Fibroblast of peridontal ligament (primary cell): ENCODE results near the gene HASPIN.

Source experiments
- DNase-seq: peaks from one replicate; pipeline ENCODE4 v3.0.0-alpha.2; 2010; ENCODE audit errors: extremely low read depth

Gene HASPIN

GRCh38 chr17:3735515-3735914, 11.8 kb downstream of the HASPIN start:
- peak; percentile 25 for DNase-seq

GRCh38 chr17:3738562-3739295, 15.0 kb downstream of the HASPIN start:
- no peak for DNase-seq

- DNase-seq: no peak
These were observed 15.9 kb downstream of the HASPIN start for GRCh38 chr17:3739422-3740124.

- DNase-seq: no peak
These were observed 16.9 kb downstream of the HASPIN start for GRCh38 chr17:3740611-3741073.

- DNase-seq: no peak
These were observed 20.3 kb downstream of the HASPIN start for GRCh38 chr17:3744014-3744413.

GRCh38 chr17:3745071-3745470, 21.4 kb downstream of the HASPIN start:
- no peak for DNase-seq

GRCh38 chr17:3747805-3748204, 24.1 kb downstream of the HASPIN start:
- no peak for DNase-seq

GRCh38 chr17:3748576-3748975, 24.9 kb downstream of the HASPIN start:
- no peak for DNase-seq

GRCh38 chr17:3750296-3750695, 26.6 kb downstream of the HASPIN start:
- DNase-seq: no peak

GRCh38 chr17:3750926-3751325, 27.2 kb downstream of the HASPIN start:
- no peak for DNase-seq

GRCh38 chr17:3751836-3752235, 28.1 kb downstream of the HASPIN start:
- DNase-seq: no peak

- DNase-seq: no peak
These were observed 29.9 kb downstream of the HASPIN start for GRCh38 chr17:3753624-3754023.

GRCh38 chr17:3754066-3754457, 30.4 kb downstream of the HASPIN start:
- DNase-seq: no peak

GRCh38 chr17:3754458-3755334, 31.0 kb downstream of the HASPIN start:
- DNase-seq: no peak

- no peak for DNase-seq
These were observed 31.8 kb downstream of the HASPIN start for GRCh38 chr17:3755335-3756030.

GRCh38 chr17:3759597-3760216, 36.0 kb downstream of the HASPIN start:
- DNase-seq: no peak

GRCh38 chr17:3761036-3761917, 37.6 kb downstream of the HASPIN start:
- peak; percentile 33 for DNase-seq

- no peak for DNase-seq
These were observed 38.2 kb downstream of the HASPIN start for GRCh38 chr17:3761918-3762380.

- DNase-seq: no peak
These were observed 39.4 kb downstream of the HASPIN start for GRCh38 chr17:3762922-3763776.
